ENCODE results near the gene RASGEF1C. TPM values are rescaled to one million over a fixed set of nuclear protein-coding genes. Genes with fewer than 3 reads are reported as not detected.

RASGEF1C gene
- total RNA-seq, 2 experiments from 2014 or later, result not detected

GRCh38 chr5:180075703-180076102, 133.3 kb downstream of the RASGEF1C start:
- intact Hi-C loops (cut with micrococcal nuclease; ENCODE audit: unreplicated experiment), result no loop called here
- POLR2A ChIA-PET, result no interaction called here
- Histone ChIP-seq H3K79me2 (ENCODE audit: insufficient read depth, low read depth, low read length) (no peaks in the 10 kb centered on the region), H3K9me2 (ENCODE audit: insufficient read depth, low read length) (no peaks in the 10 kb centered on the region), H3K4me3 (ENCODE audit: low read depth, low read length, poor library complexity, severe bottlenecking) (no peak overlapping the region), H3K4me2 (ENCODE audit: low read length) (no peak overlapping the region), H2AFZ (ENCODE audit: low read length) (no peak overlapping the region), H4K20me1 (ENCODE audit: insufficient read depth, low read length) (no peaks in the 10 kb centered on the region), H3K4me1 (ENCODE audit: insufficient read depth, low read length, poor library complexity, severe bottlenecking) (no peaks in the 10 kb centered on the region), H3K36me3 (ENCODE audit: insufficient read depth, low read length) (no peaks in the 10 kb centered on the region), H3K27ac (ENCODE audit: low read depth, low read length, poor library complexity, severe bottlenecking) (no peak overlapping the region), H3K9me3 (ENCODE audit: low read length) (no peaks in the 10 kb centered on the region)
- CTCF ChIA-PET (ENCODE audit: unreplicated experiment), result no interaction called here
- DNase-seq (ENCODE audit: low spot score), result no peak
- TF ChIP-seq EZH2phosphoT487 (IDR thresholded peaks at IDR 0.05; ENCODE audit: borderline replicate concordance, low read depth, low read length), result no peak
- BruUV-seq (replicated peaks), result no TSS peak

GRCh38 chr5:180074462-180074861, 134.5 kb downstream of the RASGEF1C start:
- ChIA-PET POLR2A (no interaction called here), CTCF (ENCODE audit: unreplicated experiment) (no interaction called here)
- no peak overlapping the region for H2AFZ ChIP-seq (ENCODE audit: low read length)
- H3K79me2 ChIP-seq (ENCODE audit: insufficient read depth, low read depth, low read length), result no peaks in the 10 kb centered on the region
- no peak for DNase-seq (ENCODE audit: low spot score)
- H3K4me3 ChIP-seq (ENCODE audit: low read depth, low read length, poor library complexity, severe bottlenecking), result no peak overlapping the region
- H3K9me3 ChIP-seq (ENCODE audit: low read length), result no peaks in the 10 kb centered on the region
- H3K4me2 ChIP-seq (ENCODE audit: low read length), result no peak overlapping the region
- no TSS peak for BruUV-seq (replicated peaks)
- intact Hi-C loops (cut with micrococcal nuclease; ENCODE audit: unreplicated experiment), result no loop called here
- no peak overlapping the region for H3K27ac ChIP-seq (ENCODE audit: low read depth, low read length, poor library complexity, severe bottlenecking)
- TF ChIP-seq CTCF (conservative IDR thresholded peaks at IDR 0.05; ENCODE audit: low read length) (no peak), EZH2phosphoT487 (IDR thresholded peaks at IDR 0.05; ENCODE audit: borderline replicate concordance, low read depth, low read length) (no peak)
- H3K36me3 ChIP-seq (ENCODE audit: insufficient read depth, low read length), result no peaks in the 10 kb centered on the region
- no peaks in the 10 kb centered on the region for H4K20me1 ChIP-seq (ENCODE audit: insufficient read depth, low read length)
- no peaks in the 10 kb centered on the region for H3K9me2 ChIP-seq (ENCODE audit: insufficient read depth, low read length)
- H3K4me1 ChIP-seq (ENCODE audit: insufficient read depth, low read length, poor library complexity, severe bottlenecking), result no peaks in the 10 kb centered on the region

- POLR2A ChIA-PET, result no interaction called here
- H3K9me3 ChIP-seq (ENCODE audit: low read length), result no peaks in the 10 kb centered on the region
- H3K36me3 ChIP-seq (ENCODE audit: insufficient read depth, low read length), result no peaks in the 10 kb centered on the region
- DNase-seq (ENCODE audit: low spot score), result no peak
- BruUV-seq (replicated peaks), result no TSS peak
- H4K20me1 ChIP-seq (ENCODE audit: insufficient read depth, low read length), result no peaks in the 10 kb centered on the region
- H3K27ac ChIP-seq (ENCODE audit: low read depth, low read length, poor library complexity, severe bottlenecking), result no peak overlapping the region
- no peak overlapping the region; the same call in 1 of the 2 replicates for H2AFZ ChIP-seq (ENCODE audit: low read length)
- TF ChIP-seq CTCF (conservative IDR thresholded peaks at IDR 0.05; ENCODE audit: low read length) (no peak), EZH2phosphoT487 (IDR thresholded peaks at IDR 0.05; ENCODE audit: borderline replicate concordance, low read depth, low read length) (no peak)
- no peaks in the 10 kb centered on the region for H3K9me2 ChIP-seq (ENCODE audit: insufficient read depth, low read length)
- intact Hi-C loops (cut with micrococcal nuclease; ENCODE audit: unreplicated experiment), result no loop called here
- no peaks in the 10 kb centered on the region for H3K79me2 ChIP-seq (ENCODE audit: insufficient read depth, low read depth, low read length)
- no peaks in the 10 kb centered on the region for H3K4me1 ChIP-seq (ENCODE audit: insufficient read depth, low read length, poor library complexity, severe bottlenecking)
- H3K4me3 ChIP-seq (ENCODE audit: low read depth, low read length, poor library complexity, severe bottlenecking), result no peak overlapping the region
- H3K4me2 ChIP-seq (ENCODE audit: low read length), result no peak overlapping the region
- CTCF ChIA-PET (ENCODE audit: unreplicated experiment), result no interaction called here
These were observed 136.5 kb downstream of the RASGEF1C start for GRCh38 chr5:180072556-180072955.
